Tibial nerve (tissue), 4 donors: ENCODE data around the gene FGF14. TPM values are rescaled to one million over a fixed set of nuclear protein-coding genes. Genes with fewer than 3 reads are reported as not detected.

Experiments
- DNase-seq, 2 donors: peaks; one replicate each; pipeline ENCODE4 v3.0.0-alpha.2; 2019; ENCODE audit warnings: low spot score in 2 of 2
- H3K27ac ChIP-seq, 4 donors: fragments of 200-600 bp; sonication (generic) in 3 of 4; one replicate each; pipeline ENCODE4 v1.5.1; 2017 to 2019; ENCODE audit warnings: mild to moderate bottlenecking in 1 of 4
- H3K27me3 ChIP-seq, 2 donors: fragments of 200-600 bp; sonication (generic) in 1 of 2; one replicate each; pipeline versions ENCODE4 v1.5.1 to v1.6.0; 2017 to 2019
- H3K36me3 ChIP-seq, 3 donors: fragments of 200-600 bp; sonication (generic); one replicate each; pipeline ENCODE4 v1.5.1; 2018 to 2019
- H3K4me1 ChIP-seq, 4 donors: fragments of 200-600 bp; sonication (generic) in 3 of 4; one replicate each; pipeline ENCODE4 v1.5.1; 2017 to 2019
- H3K4me3 ChIP-seq, 4 donors: fragments of 200-600 bp; sonication (generic) in 3 of 4; one replicate each; pipeline ENCODE4 v1.5.1; 2017 to 2019; ENCODE audit warnings: mild to moderate bottlenecking in 1 of 4, moderate library complexity in 1 of 4
- H3K9me3 ChIP-seq, 4 donors: fragments of 200-600 bp; sonication (generic) in 3 of 4; one replicate each; pipeline ENCODE4 v1.5.1; 2017 to 2019
- CTCF ChIP-seq, 5 experiments: fragments of 200-600 bp in 3 of 5; fragments of 450-650 bp in 2 of 5; sonication (generic) in 3 of 5; IDR thresholded peaks; one replicate each; pipeline ENCODE4 v1.5.1; 2016 to 2019; ENCODE audit warnings: antibody characterized with exemption in 5 of 5, mild to moderate bottlenecking in 3 of 5, moderate library complexity in 2 of 5
- EP300 ChIP-seq, 2 donors: sonication (generic); formaldehyde crosslinking; IDR thresholded peaks; one replicate each; pipeline ENCODE4 v1.6.1; 2017; ENCODE audit warnings: antibody characterized with exemption in 2 of 2, mild to moderate bottlenecking in 1 of 2
- POLR2A ChIP-seq, 2 donors: fragments of 450-650 bp; IDR thresholded peaks; one replicate each; pipeline ENCODE4 v1.6.1; 2017; ENCODE audit warnings: antibody characterized with exemption in 2 of 2, mild to moderate bottlenecking in 2 of 2, moderate library complexity in 2 of 2
- WGBS, 2 donors: methylation state at CpG; one replicate each; pipeline ENCODE4 v1.1.5; 2018; 5-methylcytosine and 5-hydroxymethylcytosine counted together
- total RNA-seq, 4 donors: library from RNA; depleted of rRNA; stranded (reverse); fragments of >200 nt; gene quantifications; one replicate each; pipeline ENCODE4 v1.1.0, GENCODE V29; 2016

Gene FGF14
- total RNA-seq, 4 donors from 2014 or later, result 0.20 to 2.1 (median 0.21) TPM; not detected in 1

GRCh38 chr13:102182170-102182569 is 219.7 kb downstream of the FGF14 start:
- WGBS, 2 donors, result 88 to 92% methylated on average over 5 of the region's 5 CpGs
- Histone ChIP-seq H3K4me3 (no peak overlapping the region), H3K36me3 (no peaks in the 10 kb centered on the region), H3K4me1 (no peaks in the 10 kb centered on the region), H3K27me3 (no peaks in the 10 kb centered on the region), H3K27ac (no peak overlapping the region), H3K9me3 (no peaks in the 10 kb centered on the region)
- TF ChIP-seq POLR2A (IDR thresholded peaks at IDR 0.05) (no peak), CTCF (IDR thresholded peaks at IDR 0.05) (no peak), EP300 (IDR thresholded peaks at IDR 0.05) (no peak)
- no peak for DNase-seq

- Histone ChIP-seq H3K27me3 (no peaks in the 10 kb centered on the region), H3K36me3 (no peaks in the 10 kb centered on the region), H3K4me3 (no peak overlapping the region), H3K9me3 (peaks cover 0 to 3% (median 0%) of the 10 kb centered on the region in 4 donors), H3K4me1 (no peaks in the 10 kb centered on the region), H3K27ac (no peak overlapping the region)
- no peak for DNase-seq
- TF ChIP-seq CTCF (IDR thresholded peaks at IDR 0.05), result no peak
- no peak for TF ChIP-seq EP300 (IDR thresholded peaks at IDR 0.05)
- no peak for TF ChIP-seq POLR2A (IDR thresholded peaks at IDR 0.05)
Measured at GRCh38 chr13:102177431-102177830, 224.4 kb downstream of the FGF14 start.

- Histone ChIP-seq H3K27ac (no peak overlapping the region), H3K9me3 (peaks cover 0 to 3% (median 0%) of the 10 kb centered on the region in 4 donors), H3K4me1 (no peaks in the 10 kb centered on the region), H3K27me3 (no peaks in the 10 kb centered on the region), H3K36me3 (no peaks in the 10 kb centered on the region), H3K4me3 (no peak overlapping the region)
- no peak for TF ChIP-seq POLR2A (IDR thresholded peaks at IDR 0.05)
- no peak for TF ChIP-seq EP300 (IDR thresholded peaks at IDR 0.05)
- no peak for TF ChIP-seq CTCF (IDR thresholded peaks at IDR 0.05)
- no peak for DNase-seq
- WGBS, 2 donors, result 35 to 52% methylated on average over 4 of the region's 4 CpGs
Measured at GRCh38 chr13:102176846-102177245, 225.0 kb downstream of the FGF14 start.

GRCh38 chr13:102172406-102172805 is 229.4 kb downstream of the FGF14 start:
- H3K27me3 ChIP-seq, result no peaks in the 10 kb centered on the region
- peaks cover 0 to 3% (median 0%) of the 10 kb centered on the region in 4 donors for H3K9me3 ChIP-seq
- no peak overlapping the region for H3K27ac ChIP-seq
- no peak for DNase-seq
- H3K4me3 ChIP-seq, result no peak overlapping the region
- H3K4me1 ChIP-seq, result no peaks in the 10 kb centered on the region
- H3K36me3 ChIP-seq, result no peaks in the 10 kb centered on the region
- TF ChIP-seq EP300 (IDR thresholded peaks at IDR 0.05), result no peak
- TF ChIP-seq CTCF (IDR thresholded peaks at IDR 0.05), result no peak
- no peak for TF ChIP-seq POLR2A (IDR thresholded peaks at IDR 0.05)
- WGBS, 2 donors, result 60 to 76% methylated on average over 1 of the region's 1 CpG

GRCh38 chr13:102170305-102170704 is 231.5 kb downstream of the FGF14 start:
- no peak for DNase-seq
- no peak overlapping the region for H3K4me3 ChIP-seq
- 45 to 48% methylated on average over 6 of the region's 6 CpGs for WGBS, 2 donors
- no peaks in the 10 kb centered on the region for H3K36me3 ChIP-seq
- H3K4me1 ChIP-seq, result no peaks in the 10 kb centered on the region
- TF ChIP-seq CTCF (IDR thresholded peaks at IDR 0.05), result no peak
- TF ChIP-seq POLR2A (IDR thresholded peaks at IDR 0.05), result no peak
- no peak for TF ChIP-seq EP300 (IDR thresholded peaks at IDR 0.05)
- no peak overlapping the region for H3K27ac ChIP-seq
- H3K27me3 ChIP-seq, result no peaks in the 10 kb centered on the region
- peaks cover 0 to 3% (median 0%) of the 10 kb centered on the region in 4 donors for H3K9me3 ChIP-seq
